GM19455 (cell line): Measurements from ENCODE around the gene RUVBL1.
A peak's percentile ranks its signal among the peaks of the same experiment; 100 is the strongest.

Source experiments
- ATAC-seq: cut with Tn5 transposase; IDR thresholded peaks from one replicate; pipeline ENCODE4 v1.9.1; 2021; ENCODE audit not compliant: unreplicated experiment

RUVBL1 gene

DNA sequence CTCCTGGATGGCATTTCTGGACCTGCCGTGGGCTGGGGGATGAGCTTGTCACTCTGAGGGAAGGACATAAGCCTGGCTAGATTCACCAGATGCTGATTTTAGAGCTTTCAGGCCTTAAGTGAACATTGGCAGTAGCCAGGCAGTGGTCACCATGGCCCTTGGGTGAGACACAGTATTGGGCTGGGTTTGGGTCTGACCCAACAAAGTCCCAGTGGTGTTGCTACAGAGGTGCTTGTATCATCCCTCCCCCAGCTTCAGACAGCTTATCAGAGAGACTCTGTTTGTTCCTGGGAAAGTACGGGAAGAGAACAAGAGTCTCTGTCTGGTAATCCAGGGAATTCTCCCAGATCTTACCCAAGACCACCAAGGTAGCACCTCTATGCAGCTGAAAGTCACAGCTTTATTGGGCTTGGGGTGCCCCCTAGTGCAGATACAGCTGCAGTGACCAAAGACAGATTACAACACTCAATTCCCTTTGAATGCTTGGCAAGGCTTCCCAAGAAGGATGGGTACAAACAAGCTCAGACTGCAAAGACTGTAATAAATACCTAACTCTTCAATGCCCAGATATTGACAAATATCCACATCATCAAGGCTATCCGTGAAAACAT, 9.8 kb upstream of the RUVBL1 start:
- no peak for ATAC-seq

DNA sequence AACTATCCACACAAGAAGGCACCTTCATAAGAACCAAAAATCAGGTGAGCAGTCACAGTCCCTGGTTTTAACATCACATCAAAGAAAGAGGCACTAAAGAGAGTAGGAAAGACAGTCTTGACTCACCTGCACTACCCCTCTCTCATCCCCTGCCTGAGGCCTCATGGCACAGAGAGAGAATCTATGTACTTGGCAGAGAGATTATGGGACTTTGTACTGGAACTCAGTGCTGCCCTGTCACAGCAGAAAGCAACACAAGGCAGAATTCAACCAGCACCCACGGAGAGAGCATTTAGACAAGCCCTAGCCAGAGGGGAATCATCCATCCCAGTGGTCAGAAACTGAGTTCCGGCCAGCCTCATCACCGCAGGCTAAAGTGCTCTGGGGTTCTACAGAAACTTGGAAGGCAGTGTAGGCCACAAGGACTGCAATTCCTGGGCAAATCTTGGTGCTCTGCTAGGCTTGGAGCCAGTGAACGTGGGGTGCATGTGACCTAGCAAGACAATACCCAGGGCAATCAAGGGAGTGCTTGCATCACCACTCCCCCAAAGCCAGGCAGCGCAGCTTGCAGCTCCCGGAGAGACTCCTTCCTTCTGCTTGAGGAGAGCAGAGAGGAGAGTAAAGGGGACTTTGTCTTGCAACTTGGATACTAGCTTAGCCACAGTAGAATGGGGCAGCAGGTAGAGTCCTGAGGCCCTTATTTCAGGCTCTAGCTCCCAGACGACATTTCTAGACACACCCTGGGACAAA, 8.5 kb upstream of the RUVBL1 start:
- ATAC-seq = no peak

DNA sequence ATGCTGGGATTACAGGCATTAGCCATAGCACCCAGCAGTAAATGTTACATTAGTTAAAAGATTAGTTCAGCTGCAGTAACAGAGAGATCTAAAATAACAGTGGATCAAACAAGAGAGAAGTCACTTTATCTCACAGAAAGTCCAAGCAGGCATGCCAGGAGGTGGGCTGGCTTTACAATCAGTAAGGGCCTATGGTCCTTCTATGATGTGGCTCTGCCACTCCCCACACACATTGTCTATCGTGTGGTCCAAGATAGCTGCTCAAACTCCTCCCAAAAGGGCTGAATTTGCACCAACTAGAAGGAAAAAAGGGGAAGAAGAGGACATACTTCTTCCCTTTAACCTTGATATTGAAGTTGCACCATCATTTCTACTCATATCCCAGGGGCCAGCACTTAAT, 4.6 kb upstream of the RUVBL1 start:
- no peak for ATAC-seq

DNA sequence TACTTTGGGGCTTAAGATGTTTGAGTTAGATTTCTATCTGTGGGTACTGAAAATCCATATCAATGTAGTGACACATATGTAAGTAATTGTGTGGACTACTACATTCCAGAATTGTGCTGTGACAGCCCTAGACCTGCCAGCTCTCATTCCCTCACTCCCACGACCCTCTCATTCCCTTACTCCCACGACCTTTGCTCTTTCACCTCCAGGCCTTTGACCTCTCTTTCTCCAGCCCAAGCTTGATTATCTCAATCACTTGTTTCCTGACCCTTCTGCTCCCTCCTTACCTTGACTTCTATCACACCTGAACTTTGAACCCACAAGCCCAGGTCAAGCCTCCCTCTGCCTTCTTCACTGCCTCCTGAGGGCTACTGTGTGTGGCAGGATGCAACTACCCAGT, 3.6 kb upstream of the RUVBL1 start:
- ATAC-seq = no peak

DNA sequence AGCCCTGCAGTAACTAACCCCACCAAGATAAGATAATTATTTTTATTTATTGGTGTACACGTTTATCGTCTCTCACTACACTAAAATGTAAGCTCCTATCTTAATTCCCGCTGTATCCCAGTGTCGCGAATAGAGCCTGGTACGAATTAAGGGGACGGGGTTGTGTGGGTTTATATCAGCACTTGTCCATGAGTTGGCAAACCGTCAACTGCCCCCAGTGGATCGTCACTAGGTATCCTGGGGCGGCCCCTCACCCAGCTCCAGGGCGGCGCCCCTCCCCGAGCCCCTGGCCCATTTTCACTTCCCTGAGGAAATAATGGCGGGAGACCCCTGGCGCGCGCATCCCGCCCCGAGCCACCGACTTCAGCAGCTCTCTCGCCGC, 465 bp downstream of the RUVBL1 start:
- no peak for ATAC-seq

DNA sequence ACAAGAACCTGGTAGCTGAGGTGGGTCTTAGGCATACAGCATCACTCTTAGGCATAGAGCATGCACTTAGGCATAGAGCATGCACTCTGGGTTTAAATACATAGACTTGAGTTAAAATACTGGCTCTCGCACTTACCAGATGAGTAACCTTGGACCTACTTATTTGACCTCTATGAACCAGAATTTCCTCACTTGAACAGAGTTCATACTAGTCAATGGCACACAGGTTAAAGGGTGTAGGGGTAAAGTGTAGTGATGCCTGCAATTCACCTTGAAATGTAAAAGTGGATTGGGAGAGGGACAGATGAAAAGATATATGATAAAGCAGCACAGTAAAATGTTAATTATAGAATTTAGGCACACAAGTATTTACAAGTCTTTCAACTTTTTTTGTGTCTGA, 1.6 kb downstream of the RUVBL1 start:
- ATAC-seq = no peak

DNA sequence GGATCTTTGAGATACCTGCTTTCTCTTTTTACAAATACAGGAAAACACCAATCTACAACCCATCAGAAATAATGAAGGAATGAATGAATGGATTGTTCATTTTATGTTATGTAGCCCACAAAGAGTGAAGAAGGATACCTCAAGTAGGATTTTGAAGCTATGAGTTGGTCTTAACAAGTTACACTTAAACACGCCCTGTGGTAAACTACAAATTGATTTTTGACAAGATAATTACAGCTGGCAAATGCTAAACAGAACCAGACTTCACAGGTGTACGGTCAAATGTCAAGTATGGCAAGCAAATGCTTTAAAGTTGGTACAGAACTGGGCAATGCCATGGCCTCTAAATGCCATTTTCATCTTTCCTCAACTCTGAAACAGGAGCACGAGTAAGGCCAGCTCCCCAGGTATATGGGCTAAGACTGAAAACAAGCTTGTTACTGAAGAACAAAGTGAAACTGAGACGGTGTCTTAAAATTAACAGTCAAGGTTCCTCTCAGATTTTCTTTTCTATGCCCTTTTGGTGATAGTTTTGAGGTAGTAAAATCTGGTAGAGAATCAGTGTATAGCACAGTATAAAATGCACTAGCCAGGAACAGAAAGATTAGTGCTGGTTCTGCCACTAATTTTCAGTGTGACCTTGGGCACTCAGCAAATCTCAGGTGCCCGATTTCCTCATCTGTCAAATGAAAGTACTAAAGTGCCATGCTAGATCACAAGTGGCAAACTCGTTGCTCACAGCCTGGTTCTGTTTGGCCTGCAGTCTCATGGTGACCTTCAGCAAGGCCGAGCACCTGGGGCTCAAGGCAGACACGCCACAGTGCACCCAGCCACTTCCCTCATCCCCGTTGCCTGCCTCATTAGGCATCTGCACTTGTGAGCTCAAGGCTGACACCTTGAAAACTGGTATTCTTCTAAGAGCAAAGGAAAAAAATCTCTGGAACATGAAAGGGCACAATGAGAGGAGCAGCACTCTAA, 9.5 kb downstream of the RUVBL1 start:
- ATAC-seq = peak; percentile 50

DNA sequence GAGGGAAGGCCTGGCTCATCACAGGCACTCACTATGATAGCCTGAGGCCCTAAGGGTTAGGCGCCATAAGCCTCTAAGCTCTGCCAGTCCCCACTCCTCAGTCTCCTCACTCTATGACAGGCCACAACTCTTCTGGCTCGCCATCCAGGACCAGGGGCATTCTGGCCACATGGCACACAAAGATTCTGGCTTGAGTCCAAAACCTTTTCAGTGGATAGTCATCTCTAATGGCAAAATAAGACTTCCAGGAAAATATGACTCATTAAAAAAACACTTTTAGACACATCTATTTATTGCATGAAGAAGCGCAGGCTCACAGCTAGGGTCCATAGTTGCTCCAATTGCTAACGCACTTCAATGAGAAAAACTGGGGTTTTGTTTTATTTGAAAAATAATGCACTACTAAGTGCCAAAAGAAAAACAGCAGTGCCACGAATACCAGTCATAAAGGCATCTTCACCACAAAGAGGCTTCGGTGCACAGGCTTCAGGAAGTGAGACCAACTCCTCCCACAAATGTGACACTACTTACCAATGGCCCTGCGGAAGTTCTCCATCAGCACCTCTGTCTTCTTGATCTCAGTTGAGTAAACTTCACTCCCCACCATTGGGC, 11.1 kb downstream of the RUVBL1 start:
- no peak for ATAC-seq

DNA sequence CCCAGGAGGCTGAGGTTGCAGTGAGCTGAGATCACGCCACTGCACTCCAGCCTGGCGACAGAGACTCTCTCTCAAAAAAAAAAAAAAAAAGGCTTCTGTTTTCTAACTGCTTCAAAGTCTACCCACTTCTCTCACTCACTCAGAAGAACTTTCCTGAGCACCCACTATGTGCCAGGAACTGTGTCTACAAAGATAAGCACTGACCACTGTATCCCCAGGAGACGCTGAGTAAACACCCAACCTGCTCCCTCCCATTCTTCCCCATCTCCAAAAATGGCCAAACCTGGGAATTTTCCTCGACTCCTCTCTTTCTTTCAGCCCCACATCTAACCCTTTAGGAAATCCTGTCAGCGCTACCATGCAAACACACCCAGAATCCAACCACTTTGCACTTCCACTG, 12.5 kb downstream of the RUVBL1 start:
- no peak for ATAC-seq

DNA sequence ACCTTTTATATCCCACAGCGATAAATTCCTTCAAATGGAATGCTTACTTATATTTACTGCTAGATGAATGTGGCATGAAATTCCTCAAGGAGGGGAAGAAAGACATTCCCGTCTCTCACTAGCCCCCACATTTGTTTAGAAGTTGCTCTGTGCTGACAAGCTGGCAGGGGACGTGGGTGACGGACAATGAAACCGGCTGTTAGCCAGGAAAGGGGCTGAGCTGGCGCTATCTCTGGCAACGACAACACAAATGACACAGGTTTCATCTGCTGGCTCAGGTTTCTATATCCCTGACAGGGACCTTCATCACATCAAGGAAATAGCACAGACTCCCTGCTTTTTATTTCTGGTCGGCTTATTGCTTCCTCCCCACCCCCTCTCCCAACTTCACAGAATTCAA, 15.8 kb downstream of the RUVBL1 start:
- ATAC-seq = no peak

DNA sequence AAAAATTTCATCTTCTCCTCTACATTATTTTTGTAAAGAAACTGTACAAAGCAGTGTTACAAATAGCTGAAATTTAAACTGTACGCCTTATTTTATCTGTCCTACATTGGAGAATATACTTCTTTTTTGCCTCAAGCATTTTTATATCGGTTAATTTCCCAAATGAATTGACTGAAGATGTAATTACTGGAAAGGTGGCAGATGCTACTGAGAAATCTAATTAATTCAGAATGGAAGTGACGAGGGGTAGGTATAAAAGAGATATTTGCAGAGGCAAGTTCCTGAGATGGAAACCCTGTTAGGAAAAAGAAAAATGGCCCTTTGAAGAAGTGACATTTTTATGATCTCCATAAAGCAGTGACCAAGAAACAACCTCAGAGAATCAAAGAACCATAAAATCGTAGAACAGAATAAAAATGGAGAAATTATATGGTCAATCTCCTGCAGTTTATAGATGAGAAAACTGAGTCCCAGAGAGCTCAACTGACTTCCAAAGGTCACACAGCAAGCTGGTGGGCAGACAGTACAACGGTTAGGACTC, 20.4 kb downstream of the RUVBL1 start:
- no peak for ATAC-seq

DNA sequence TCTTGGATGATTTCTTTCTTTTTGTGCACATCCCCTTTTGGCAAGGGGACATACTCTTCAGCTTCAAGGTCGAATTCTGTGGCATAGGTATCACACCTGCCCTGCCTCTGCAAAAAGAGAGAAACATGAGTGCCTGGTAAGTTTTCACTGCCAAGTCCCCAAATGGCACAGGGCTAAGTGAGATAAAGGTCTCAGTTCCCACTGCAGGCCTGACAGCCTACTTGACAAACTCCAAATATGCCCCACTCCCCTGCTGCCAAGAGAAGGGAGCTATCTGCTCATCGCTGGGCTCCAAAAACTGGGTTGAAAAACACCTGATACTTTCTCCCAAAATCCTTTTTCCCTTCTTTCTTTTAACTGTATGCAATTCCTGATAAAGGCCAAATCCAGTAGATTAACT, 23.0 kb downstream of the RUVBL1 start:
- no peak for ATAC-seq

DNA sequence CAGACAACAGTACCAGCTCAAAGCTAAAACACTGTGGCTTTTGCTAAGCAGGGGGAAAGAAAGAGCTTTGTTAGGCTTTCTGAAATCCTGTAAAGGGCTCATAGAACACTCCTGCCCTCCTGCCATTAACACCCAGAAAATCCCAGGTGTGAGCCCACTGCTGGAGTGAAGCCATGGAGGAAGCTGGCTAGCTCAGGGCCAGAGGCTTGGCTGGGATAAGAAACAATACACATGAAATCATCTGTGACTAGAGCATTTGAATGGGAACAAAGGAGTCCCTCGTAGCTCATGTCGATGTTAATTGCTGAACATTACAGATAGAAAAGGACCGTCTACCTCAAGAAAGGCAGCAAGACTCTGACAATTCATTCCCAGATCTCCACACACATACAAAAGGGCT, 23.5 kb downstream of the RUVBL1 start:
- no peak for ATAC-seq

DNA sequence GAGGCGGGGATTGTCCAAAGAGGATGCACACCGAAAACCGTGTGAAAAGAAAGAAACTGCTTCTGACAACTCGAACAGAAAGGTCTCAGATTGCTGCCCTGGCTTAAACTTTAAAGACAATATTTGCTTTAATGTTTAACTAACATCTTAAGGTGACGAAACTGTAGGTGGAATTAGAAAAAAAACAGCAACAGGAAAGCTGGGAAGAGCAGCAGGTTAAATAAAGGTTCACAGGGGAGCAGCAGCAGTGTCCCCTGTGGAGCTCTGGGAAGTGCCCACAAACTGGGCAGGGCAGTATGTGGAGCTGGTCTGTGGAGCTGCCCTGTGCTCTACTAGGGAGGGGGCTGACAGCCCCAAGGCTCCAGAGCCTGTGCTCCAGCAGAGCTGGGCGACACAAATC, 25.4 kb downstream of the RUVBL1 start:
- no peak for ATAC-seq

DNA sequence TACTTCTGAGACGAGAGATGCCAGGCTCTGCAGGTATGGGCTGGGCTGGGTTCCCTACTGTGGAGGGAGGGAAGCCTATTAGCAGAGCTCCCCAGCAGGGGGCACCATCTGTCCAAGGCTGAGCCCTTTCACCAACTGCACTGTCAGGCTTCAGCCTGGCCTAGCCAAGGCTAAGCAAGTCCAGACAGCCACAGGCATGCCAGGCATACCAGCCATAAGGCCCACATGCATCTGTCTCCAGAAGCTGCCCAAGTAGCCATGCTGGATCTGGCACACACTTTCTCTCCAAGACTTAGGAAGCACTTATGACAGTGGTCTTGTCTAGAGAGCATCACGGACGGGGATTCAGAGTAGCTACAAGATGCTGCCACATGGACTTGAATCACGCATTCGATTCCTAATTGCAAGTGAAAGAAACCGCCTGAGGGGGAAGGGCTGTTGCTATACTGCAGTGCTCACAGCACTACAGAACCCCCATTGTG, 28.3 kb downstream of the RUVBL1 start:
- ATAC-seq = peak; percentile 82

DNA sequence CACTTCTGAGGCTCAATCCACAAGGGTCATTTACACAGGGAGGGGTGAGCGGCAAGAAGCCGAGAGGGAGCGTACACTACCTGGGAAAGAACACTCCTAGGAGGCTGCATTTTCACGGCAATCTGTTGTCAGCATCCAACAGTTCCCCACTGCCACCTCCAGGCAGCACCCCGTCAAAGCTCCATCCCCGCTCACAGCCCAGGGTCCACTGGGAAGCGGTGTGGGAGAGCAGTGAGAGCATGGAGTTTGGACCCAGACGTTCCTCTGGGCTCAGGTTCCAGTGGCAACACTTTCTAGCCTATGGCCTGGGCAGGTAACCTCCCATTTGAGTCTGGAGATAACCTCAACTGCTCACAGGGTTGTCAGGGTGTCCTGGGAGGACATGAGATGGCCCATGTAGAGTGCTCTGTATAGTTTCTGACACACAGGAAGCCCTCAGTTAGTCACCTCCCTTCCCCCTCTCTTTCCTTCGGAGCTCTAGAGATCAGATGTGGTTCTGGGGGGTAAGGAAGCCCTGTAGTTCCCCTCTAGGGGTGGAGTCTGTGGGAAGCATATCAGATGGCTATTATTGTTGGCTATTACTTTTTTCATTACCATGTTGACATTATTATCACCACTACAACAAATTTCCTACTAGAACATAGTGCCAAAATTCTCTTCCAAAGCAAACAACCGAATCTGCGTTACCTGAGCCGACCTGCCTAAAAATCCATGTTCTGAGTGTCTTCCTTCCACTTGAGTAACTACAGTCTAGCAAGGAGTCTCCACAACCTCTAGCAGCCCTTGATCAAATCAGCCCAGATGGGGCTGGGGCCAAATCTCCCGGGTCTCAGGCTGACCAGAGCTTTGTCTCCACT, 29.1 kb downstream of the RUVBL1 start:
- ATAC-seq = no peak

DNA sequence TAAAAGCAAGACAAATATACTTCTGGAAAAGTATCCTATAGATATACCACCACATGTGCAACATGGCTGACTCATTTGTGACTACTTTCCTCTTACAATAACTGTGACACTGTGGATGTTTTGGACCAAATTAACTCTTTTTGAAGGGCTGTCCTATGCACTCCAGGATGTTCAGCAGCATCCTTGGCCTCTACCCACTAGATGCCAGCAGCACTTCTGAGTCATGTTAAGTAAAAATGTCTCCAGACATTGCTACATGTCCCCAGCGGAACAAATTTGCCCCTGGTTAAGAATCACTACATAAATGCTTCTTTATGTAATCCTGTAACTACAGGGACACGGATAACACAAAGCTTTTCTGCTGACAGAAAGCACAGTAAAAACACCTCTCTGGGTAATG, 32.0 kb downstream of the RUVBL1 start:
- ATAC-seq = no peak

DNA sequence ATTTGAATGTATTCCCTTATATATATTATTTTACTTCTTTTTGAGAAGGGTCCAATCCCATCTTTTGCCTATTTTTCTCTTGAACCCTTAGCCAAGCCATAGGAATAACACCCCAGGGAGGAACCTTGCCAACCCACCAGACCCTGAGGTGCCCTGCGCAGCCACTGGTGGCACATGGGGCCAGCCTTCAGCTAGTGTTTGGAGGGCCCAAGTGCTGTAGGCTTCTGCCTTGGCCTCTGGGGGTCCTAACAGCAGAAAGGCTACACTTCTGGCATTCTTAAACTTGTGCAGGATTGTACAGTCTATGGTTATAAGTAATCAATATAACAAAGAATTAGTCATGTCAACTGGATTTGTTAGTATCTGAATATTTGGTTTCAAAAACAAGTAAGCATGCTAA, 34.5 kb downstream of the RUVBL1 start:
- no peak for ATAC-seq

DNA sequence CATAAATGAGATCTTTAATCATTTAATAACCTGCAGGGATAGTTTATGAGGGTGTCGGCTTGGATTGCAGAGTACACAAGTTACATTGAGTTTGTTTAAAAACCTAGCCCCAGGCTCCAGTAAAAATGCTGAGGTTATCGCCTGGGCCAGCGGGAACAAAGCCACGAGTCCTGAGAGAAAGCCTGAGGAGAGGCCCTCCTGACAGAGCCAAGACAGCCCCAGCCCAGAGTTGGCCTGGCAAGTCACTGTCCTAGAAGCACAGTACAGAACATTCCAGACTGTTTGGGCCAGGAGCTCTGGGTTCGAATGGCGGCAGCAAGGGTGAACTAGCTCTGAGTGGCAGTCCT, 39.0 kb downstream of the RUVBL1 start:
- ATAC-seq = no peak

DNA sequence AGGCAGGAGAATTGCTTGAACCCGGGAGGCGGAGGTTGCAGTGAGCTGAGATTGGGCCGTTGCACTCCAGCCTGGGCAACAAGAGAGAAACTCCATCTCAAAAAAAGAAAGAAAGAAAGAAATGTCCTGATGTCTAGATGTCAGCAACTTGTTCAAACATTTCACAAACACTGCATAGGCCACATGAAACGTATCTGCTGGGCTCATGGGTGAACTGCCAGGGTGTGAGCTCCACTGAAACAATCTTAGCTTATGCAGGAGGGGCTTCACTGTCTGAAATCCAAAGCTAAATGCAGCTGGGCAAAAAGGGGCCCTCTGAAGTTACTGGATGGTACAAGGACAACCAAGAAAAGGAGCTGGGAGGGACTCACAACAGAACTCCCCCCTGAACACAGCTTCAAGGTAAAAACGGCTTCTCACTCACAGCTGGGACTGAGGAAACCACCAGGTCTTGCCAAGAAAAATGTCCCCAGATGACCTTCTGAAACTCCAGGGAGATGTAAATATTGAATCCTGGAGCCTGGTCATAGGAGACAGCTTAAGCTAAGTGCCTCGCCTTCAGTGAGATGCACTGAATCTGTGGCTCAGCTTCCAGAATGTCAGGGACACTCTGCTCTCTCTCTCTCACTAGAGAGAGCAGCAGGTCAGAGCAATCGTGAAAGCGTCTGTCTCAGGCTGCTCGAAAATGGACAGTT, 39.5 kb downstream of the RUVBL1 start:
- no peak for ATAC-seq
